HG02610 (cell line): Measurements from ENCODE around the gene ZNF609.

ENCODE experiments used
- ATAC-seq: cut with Tn5 transposase; IDR thresholded peaks from one replicate; pipeline ENCODE4 v1.9.1; 2021; ENCODE audit warnings: mild to moderate bottlenecking, moderate library complexity; ENCODE audit not compliant: unreplicated experiment

Gene ZNF609

DNA sequence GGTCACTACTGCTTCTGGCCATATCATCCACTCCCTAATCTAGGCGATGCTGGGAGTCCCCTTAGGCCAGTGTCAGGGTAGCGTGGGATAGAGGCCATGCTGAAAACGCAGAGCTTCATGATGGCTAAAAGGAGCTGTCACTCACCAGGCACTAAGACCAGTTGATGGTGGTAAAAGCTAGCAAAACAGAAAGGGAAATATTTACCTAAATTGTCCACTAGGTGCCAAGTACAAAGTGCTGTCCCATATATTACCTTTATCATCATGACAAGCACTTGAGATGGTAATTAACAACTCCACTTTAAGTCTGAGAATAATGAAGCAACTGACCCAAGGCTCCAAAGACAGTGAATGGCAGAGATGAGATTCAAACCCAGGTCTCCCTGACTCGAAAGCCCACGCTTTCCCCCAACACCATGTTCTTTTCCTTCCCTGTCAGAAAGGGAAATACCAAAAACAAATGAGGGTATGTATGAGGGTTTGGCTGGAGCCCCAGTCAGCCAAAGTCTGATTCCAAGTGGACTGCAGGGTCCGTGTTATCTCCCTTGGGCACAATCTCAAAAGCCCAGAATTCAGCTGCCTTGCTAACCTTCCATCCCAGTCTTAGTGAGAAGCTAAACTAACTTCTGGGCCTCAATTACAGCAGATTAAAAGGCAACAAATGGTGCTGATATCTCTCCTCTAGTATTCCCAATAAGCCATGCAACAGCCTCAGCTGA is 230.4 kb downstream of the ZNF609 start:
- no peak for ATAC-seq

DNA sequence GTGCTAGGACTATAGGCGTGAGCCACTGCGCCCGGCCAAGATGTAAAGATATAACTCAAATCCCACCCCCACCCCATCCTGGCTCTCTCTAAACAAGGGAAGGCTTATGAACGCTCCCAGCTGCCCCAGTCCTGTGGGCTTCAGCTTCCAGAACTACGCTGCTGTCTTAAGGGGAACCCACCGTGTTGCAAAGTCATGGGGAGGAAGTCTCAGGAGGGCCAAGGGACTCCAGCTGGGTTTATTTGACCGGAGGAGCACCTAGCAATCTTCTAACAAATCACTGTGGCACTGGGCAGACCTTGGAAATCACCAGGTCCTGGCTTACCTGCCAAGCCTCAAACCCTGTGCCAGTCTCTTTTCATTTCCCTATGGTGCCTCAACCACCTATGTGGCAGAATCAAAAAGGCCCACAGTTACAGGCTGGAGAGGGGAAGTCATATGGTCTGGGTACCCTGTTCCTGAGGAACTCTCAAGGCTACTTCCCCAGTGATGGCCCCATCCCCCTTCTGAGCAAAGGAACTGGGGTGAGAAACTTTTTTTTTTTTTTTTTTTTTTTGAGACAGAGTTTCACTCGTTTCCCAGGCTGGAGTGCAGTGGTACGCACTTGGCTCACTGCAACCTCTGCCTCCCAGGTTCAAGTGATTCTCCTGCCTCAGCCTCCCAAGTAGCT is 231.7 kb downstream of the ZNF609 start:
- ATAC-seq = no peak

DNA sequence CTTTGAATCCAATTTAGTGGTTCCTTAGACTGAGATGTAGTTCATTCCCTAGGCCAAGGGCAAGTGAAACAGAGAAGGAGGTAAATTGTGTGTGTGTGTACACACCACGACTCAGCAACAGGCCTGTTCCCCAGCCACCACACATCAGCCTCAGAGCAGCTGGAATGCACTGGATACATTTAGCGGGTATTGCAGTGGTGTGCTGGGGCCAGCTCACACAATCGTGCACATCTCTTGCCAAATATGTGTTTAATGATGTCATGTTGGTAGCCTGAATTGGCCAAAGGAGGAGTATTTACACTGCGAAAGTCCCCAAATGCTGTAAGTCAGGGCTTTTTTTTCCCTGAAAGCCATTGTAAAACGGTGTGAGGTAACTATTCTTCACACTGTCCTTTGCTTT is 232.8 kb downstream of the ZNF609 start:
- ATAC-seq = no peak

- no peak for ATAC-seq
Measured at GRCh38 chr15:64694816-64695215, 234.4 kb downstream of the ZNF609 start.

DNA sequence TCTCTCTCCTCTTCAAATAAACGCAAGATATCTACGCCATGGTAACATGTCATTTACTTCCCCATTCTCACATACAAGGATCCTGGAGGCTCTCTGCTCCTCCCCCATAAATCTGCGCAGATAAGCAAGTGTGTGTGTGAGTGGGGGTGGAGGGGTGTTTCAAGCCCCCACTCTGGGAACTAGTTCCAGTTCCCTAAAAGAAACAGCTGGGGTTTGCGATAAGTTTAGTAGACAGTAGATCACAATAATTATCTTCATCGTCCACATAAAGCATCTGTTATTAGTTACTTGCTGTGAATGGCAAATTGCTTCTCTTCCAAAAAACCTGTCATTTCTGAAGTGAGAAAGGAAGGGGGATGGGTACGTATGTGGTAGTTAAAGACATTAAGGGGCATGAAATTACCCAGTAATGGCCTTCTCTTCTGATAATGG is 235.2 kb downstream of the ZNF609 start:
- ATAC-seq = no peak

DNA sequence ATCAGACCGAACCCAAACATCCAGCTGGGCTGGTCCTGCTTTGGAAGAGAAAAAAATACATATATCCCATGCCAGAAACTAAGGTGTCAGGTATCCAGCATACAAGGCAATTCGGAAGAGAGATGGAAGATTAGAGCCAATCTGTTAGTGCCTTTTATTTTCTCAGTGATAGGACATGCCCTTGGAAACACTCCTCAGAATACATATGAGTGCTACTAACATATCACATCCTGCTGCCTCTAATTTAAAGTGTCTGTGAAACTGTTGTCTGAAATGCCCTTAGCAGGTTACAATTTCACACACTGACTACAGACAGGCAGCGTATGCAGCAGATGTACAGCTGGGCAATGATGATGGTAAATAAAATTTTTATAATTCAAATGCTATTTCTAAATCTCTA is 236.1 kb downstream of the ZNF609 start:
- ATAC-seq = no peak

- ATAC-seq = peak; percentile 44
Measured at GRCh38 chr15:64697911-64698369, 237.6 kb downstream of the ZNF609 start.

DNA sequence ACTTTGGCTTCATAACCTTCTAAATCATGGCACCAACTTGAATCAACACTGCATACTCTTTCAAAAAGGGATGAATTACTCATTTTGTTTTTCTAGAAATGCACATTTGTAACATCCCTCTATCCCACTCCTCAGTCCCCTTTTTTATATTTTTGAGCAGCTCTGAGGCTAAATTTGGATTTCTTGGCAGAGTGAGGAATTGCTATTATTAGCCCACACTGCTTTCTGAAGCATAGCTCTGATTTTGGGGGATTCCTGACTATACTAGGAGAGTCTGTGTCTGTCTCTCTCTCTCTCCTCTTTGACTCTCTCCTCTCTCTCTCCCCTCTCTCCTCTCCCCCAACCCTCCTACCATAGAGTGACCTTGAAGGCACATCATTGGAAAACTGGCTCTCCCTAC is 238.4 kb downstream of the ZNF609 start:
- no peak for ATAC-seq

DNA sequence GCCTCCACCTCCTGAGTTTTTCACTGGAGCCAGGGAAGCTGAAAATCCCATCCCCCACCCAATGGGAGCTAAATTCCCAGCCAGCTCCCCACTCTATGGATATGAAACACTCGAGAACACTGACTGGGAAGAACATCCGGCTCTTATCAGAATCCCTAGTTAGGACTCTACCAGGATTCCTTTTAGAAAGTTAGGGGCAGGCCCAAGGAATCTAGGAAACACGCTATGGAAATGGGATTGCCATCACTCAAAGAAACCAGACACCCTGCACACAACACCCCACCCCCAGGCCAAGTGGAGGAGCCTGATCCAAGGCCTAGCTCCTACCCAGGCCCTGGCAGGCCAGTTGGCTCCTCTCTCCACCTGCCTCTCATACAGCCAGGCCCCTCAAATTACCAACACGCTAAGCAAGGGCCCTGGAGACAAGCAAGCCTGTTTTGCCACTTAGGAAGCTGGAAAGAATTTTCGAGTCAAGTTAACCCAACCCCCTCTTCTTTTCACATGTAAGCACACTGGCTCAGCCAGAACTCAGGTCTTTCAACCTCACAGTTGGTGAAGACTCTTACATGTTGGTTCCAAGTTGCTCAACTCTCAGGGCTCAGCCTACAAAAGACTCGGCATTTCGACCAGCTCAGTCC is 239.5 kb downstream of the ZNF609 start:
- ATAC-seq = no peak

DNA sequence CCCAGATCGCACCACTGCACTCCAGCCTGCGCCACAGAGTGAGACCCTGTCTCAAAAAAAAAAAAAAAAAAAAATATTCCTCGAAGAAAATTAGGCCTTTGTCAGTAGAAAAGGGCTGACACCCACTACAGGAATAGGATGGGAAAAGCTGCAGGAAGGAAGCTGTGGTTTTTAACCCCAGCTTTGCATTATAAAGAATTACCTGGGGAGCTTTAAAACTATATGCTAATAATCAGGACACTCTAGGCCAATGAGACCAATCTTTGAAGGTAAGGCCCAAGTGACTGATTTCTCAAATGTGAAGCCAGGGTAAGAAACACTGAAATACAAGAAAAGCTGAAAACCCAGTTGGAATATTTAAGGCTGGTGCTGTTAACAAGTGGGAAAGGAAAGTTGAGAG is 240.7 kb downstream of the ZNF609 start:
- no peak for ATAC-seq

DNA sequence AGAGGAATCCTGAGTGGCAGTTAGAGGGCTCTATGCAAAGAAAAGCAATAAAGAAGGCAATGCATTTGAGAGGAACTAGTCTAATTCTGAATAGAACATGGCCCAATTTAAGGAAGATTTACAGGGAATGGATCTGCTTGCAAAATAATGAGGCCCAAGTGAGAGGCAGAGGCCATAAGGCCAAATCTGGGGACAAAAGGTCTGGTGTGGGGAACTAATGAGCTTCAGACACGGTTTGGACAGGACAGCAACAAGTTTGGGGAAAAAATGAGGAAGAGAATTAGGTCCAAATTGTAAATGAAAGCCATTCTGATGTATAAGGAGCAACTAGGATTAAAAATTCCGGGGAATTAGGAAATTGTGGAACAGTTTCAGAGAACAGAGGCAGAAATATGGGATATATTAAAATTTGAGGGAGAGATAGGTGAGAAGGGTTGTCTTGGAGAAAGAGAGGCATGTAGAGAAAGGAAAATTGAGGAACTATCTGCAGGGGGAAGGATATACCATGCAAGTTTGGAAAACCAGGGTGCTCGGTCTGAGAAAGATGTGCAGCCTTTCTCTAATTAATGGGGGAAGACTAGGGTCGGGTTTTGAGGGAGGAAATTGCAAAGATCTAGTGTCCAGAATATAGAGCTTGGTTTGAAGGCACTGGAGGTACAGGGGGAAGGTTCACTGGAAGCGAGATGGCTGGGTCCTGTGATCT is 241.3 kb downstream of the ZNF609 start:
- ATAC-seq = no peak

GRCh38 chr15:64702816-64703631 is 242.6 kb downstream of the ZNF609 start:
- peak; percentile 89 for ATAC-seq

DNA sequence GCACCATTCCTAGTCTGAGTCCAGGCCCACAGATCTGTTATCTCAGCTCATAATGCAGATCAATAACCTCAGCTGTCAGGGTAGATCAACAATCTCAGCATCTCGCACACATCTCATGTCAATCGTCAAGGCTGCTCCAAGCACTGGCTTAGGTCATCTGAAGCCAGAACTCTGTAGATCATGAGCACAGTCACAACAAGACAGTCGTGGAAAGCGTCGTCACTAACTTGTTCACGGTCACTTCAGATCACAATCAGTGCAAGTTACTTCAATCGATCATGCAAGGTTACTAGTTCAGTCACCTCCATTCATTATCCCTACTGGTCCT is 243.2 kb downstream of the ZNF609 start:
- no peak for ATAC-seq

- ATAC-seq = no peak
Measured at GRCh38 chr15:64705006-64705405, 244.6 kb downstream of the ZNF609 start.

DNA sequence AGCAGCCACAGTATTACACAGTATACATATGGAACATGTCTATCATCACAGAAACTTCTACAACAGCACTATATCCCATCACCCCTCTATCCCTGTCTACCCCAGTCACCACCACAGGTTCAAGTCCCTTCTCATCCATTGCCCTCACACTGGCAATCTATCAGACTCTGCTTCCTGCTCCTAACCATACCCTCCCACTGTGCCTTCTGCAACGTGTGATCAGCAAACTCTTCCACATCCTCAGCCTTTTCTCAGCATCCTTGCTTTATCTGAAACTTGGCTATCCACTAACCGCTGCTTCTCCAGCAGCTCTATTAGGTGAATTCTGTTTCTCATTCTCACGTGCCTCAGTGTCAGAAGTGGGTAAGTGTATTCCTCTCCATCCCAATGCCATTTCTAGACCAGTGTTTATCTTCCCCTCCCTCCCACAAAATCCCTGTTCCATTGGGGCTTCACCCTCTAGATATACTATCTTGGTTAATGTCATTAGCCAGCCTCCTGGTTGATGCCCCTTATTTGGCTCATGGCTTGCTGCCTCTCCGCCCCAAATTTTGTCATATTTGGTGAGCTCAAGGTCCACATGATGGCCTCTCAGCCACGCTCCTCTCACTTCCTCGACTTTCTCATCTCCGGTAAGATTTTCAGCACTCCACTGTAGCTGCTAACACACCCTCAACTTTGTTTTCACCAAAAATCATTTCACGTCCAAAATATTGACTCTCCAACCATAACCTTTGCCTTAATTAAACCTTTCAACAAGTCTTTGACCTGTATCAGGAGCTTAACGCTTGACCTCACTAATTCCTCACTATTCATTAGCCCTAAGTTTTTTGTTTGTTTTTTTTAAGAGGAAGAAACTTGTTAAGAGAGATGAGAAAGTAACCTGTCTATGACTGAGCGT is 245.9 kb downstream of the ZNF609 start:
- no peak for ATAC-seq

GRCh38 chr15:64710676-64711428 is 250.5 kb downstream of the ZNF609 start:
- ATAC-seq = no peak

DNA sequence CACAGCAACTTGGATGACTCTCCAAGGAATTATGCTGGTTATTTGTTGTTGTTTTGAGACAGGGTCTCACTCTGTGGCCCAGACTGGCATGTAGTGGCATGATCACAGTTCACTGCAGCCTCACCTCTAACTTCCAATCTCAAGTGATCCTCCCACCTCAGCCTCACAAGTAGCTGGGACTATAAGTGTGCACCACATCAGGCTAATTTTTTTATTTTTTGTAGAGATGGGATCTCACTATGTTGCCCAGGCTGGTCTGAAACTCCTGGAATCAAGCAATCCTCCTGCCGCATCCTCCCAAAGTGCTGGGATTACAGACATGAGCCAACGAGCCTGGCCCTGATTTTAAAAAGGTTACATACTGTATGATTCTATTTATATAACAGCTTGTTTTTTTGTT is 252.0 kb downstream of the ZNF609 start:
- ATAC-seq = no peak

GRCh38 chr15:64713592-64713991 is 253.2 kb downstream of the ZNF609 start:
- no peak for ATAC-seq

DNA sequence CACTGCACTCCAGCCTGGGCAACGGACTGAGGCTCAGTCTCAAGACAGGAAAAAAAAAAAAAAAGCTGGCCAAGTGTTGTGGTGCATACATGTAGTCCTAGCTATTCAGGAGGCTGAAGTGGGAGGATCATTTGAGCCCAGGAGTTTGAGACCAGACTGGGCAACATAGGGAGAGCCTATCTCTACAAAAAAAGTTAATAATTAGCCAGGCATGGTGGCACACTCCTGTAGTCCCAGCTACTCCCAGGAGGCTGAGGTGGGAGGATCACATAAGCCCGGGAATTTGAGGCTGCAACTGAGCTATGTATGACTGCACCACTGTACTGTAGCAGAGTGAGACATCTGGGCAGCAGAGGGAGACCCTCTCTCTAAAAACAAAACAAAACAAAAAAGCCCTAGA is 256.1 kb downstream of the ZNF609 start:
- no peak for ATAC-seq
